Stomach (tissue), 9 donors: ENCODE results near the gene P3R3URF. TPM values are rescaled to one million over a fixed set of nuclear protein-coding genes. Genes with fewer than 3 reads are reported as not detected.
A peak's percentile ranks its signal among the peaks of the same experiment; 100 is the strongest.

ENCODE experiments used
- DNase-seq, 2 donors: peaks; one replicate each; pipeline versions ENCODE4 v3.0.0 to v3.0.0-alpha.2; 2013 to 2019
- H3K27ac ChIP-seq, 5 donors: fragments of 200-600 bp in 4 of 5; sonication (generic) in 4 of 5; one replicate each; pipeline ENCODE4 v1.5.1; 2013 to 2019; ENCODE audit warnings: mild to moderate bottlenecking in 1 of 5, moderate library complexity in 1 of 5
- H3K27me3 ChIP-seq, 3 donors: fragments of 200-600 bp; sonication (generic); one replicate each; pipeline ENCODE4 v1.5.1; 2017 to 2019; ENCODE audit warnings: mixed run types in 1 of 3
- H3K36me3 ChIP-seq, 4 donors: fragments of 200-600 bp; sonication (generic); 1 replicate in 3 of 4; 2 replicates in 1 of 4; pipeline ENCODE4 v1.5.1; 2016 to 2019
- H3K4me1 ChIP-seq, 4 donors: fragments of 200-600 bp; sonication (generic); one replicate each; pipeline ENCODE4 v1.5.1; 2016 to 2019
- H3K4me3 ChIP-seq, 4 donors: fragments of 200-600 bp; sonication (generic) in 3 of 4; one replicate each; pipeline ENCODE4 v1.5.1; 2016 to 2019; ENCODE audit warnings: mild to moderate bottlenecking in 1 of 4
- H3K9me3 ChIP-seq, 4 donors: fragments of 200-600 bp; sonication (generic); one replicate each; pipeline ENCODE4 v1.5.1; 2016 to 2019
- EP300 ChIP-seq: sonication (generic); formaldehyde crosslinking; IDR thresholded peaks from one replicate; pipeline ENCODE4 v1.6.1; 2017; ENCODE audit warnings: antibody characterized with exemption
- POLR2A ChIP-seq, 4 donors: fragments of 450-650 bp; IDR thresholded peaks; one replicate each; pipeline ENCODE4 v1.6.1; 2016; ENCODE audit warnings: antibody characterized with exemption in 4 of 4, control low read depth in 2 of 4, mild to moderate bottlenecking in 1 of 4, moderate library complexity in 1 of 4
- POLR2AphosphoS5 ChIP-seq, 3 donors: sonication (generic); formaldehyde crosslinking; IDR thresholded peaks; one replicate each; pipeline ENCODE4 v1.6.1; 2016; ENCODE audit warnings: antibody characterized with exemption in 3 of 3
- WGBS, 5 donors: extraction: QIAGEN DNeasy Blood & Tissue Kit in 3 of 5; methylation state at CpG; one replicate each; pipeline versions ENCODE4 v1.1.5 to v1.1.7; 2013 to 2018; 5-methylcytosine and 5-hydroxymethylcytosine counted together
- intact Hi-C: fragments of 100-400 bp; cut with DNase I; formaldehyde crosslinking; loops from one replicate; pipeline ENCODE4 v1.15.1; 2023; ENCODE audit warnings: low total_unique reads
- polyA plus RNA-seq, 3 donors: library from polyadenylated mRNA; stranded (reverse); fragments of 200-250 nt; gene quantifications; one replicate each; pipeline ENCODE4 v1.2.3, GENCODE V29; 2013
- total RNA-seq, 5 donors: library from RNA; depleted of rRNA; stranded (reverse); fragments of >200 nt; gene quantifications; one replicate each; pipeline versions ENCODE4 v1.1.0 to v1.2.3, GENCODE V29; 2014 to 2016
- TF ChIP-seq, protein P1 (sequence below), 7 experiments: fragments of 450-650 bp in 4 of 7; fragments of 200-600 bp in 3 of 7; sonication (generic) in 3 of 7; IDR thresholded peaks; one replicate each; pipeline ENCODE4 v1.5.1; 2016 to 2019; ENCODE audit warnings: antibody characterized with exemption in 7 of 7, control low read depth in 2 of 7, mild to moderate bottlenecking in 1 of 7
- donor health status: healthy with polysubstance abuse.
- donor health status: Bipolar disorder and iron deficiency.
- donor health status: healthy.

The P3R3URF gene
- total and polyA plus RNA-seq, 8 donors: not detected

DNA sequence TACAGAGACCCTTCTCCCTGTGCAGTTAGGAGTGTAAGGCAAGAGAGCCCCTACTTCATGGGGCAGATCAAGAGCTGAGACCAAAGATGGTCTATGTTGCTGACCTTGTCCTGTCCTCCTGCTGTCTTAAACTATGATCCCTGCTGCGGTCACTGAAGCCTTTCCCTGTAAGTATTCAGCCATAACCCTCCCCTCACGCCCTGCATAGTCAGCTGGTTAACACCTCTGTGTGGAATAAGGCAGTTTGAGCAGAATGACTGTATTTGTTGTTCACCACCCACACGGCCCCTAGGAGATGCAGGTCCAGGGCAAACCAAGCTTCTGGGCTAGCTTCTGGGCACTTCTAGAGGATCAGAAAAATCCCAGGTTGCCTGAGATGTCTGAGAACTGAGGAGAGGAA is 1.0 kb downstream of the P3R3URF start:
- TF ChIP-seq EP300 (no peak), POLR2A (IDR thresholded peaks at IDR 0.05) (no peak), POLR2AphosphoS5 (IDR thresholded peaks at IDR 0.05) (no peak)
- TF ChIP-seq, protein P1, sequence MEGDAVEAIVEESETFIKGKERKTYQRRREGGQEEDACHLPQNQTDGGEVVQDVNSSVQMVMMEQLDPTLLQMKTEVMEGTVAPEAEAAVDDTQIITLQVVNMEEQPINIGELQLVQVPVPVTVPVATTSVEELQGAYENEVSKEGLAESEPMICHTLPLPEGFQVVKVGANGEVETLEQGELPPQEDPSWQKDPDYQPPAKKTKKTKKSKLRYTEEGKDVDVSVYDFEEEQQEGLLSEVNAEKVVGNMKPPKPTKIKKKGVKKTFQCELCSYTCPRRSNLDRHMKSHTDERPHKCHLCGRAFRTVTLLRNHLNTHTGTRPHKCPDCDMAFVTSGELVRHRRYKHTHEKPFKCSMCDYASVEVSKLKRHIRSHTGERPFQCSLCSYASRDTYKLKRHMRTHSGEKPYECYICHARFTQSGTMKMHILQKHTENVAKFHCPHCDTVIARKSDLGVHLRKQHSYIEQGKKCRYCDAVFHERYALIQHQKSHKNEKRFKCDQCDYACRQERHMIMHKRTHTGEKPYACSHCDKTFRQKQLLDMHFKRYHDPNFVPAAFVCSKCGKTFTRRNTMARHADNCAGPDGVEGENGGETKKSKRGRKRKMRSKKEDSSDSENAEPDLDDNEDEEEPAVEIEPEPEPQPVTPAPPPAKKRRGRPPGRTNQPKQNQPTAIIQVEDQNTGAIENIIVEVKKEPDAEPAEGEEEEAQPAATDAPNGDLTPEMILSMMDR (IDR thresholded peaks at IDR 0.05): no peak
- Histone ChIP-seq H3K36me3 (no peaks in the 10 kb centered on the region), H3K27ac (peak overlapping the region in 4 of 5 donors; percentile 74 to 83 (median 78)), H3K4me3 (no peak overlapping the region), H3K4me1 (peaks cover 31 to 60% (median 46%) of the 10 kb centered on the region in 4 donors), H3K9me3 (no peaks in the 10 kb centered on the region), H3K27me3 (no peaks in the 10 kb centered on the region)
- WGBS, 5 donors: 62 to 78% (median 70%) methylated on average over 3 of the region's 3 CpGs
- intact Hi-C loops: loop anchor here (5.0 kb wide), 1 partner anchor 138 kb away; no protein-coding TSS in a partner anchor
- no peak for DNase-seq

DNA sequence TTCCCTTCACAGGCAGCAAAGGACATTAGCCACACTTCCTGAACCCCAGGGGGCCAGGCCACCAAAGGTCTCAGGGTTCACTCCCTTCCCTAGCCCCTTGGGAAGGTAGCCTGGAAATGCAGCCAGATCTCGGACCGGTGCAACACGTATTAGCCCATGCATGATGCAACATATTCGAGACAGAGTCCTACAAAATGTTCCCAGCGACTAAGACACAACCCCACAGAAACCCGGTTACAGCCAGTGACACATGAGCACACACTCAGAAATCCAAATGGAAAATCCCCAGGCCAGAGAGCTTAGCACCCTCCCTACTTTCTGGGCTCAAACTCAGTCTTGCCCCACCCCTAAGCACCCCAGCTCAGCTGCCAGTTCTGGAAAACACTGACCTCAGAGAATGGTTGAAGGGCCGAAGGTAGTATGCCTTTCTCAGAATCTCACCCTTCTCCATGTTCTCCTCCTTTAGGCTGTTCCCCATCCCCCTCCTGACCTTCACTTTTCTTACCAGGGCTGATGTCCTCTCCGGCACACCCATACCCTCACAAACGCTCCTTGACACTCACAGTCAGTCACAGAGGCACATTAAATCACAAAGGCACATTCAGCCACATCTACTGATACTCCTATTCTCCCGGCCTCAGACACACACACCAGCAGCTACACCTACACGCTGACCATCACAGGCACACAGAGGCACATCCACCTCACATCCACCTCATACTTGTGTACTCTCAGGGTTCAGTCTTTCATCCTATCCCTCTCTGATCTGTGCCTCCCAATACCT is 1.6 kb downstream of the P3R3URF start, which contains the start of gene TSPAN1:
Gene TSPAN1 (plus strand): TSS at position 640 of the 784 bp plus-strand sequence. CDS start 6,021 bp downstream, outside the sequence.
- Histone ChIP-seq H3K36me3 (no peaks in the 10 kb centered on the region), H3K4me1 (peaks cover 31 to 54% (median 43%) of the 10 kb centered on the region in 4 donors), H3K4me3 (no peak within 1 kb of the TSS), H3K27me3 (no peaks in the 10 kb centered on the region), H3K9me3 (no peaks in the 10 kb centered on the region), H3K27ac (peak within 1 kb of the TSS; percentile 22 to 83 (median 74))
- TF ChIP-seq POLR2AphosphoS5 (IDR thresholded peaks at IDR 0.05) (peak; percentile 21 to 34 (median 27)), EP300 (no peak)
- DNase-seq: peak; percentile 48 to 61
- intact Hi-C loops: loop anchor here (5.0 kb wide), 1 partner anchor 137 kb away; no protein-coding TSS in a partner anchor
- WGBS, 5 donors: 29 to 52% (median 32%) methylated on average over 7 to 11 of the region's 11 CpGs

DNA sequence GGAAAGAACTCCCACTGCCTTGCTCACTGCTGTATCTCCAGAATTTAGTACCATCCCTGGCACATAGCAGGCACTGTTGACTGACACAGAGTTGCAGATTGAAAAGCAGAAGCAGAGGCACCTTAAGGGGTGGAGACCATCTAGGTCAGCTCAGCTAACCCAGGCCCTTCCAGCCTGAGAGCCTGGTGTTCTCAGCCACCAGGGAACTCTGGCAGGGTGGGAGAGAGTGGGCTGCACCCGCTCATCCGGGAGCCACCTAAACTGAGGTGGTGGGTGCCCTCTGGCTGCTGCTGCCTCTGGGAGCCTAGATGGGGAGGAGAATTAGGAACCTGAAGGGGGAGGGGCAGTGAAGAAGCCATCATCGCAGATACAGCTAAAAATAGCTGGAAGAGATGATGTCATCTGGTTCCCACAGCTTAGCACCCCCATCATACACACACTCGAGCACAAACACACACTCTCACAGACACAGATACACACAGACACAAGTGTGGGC is 2.9 kb downstream of the P3R3URF start:
- peaks cover 0 to 5% (median 0%) of the 10 kb centered on the region in 3 donors for H3K27me3 ChIP-seq
- peaks cover 31 to 49% (median 39%) of the 10 kb centered on the region in 4 donors for H3K4me1 ChIP-seq
- H3K9me3 ChIP-seq: no peaks in the 10 kb centered on the region
- H3K4me3 ChIP-seq: no peak overlapping the region
- DNase-seq: peak in 1 of 2 donors; percentile 77
- WGBS, 5 donors: 26 to 59% (median 51%) methylated on average over 3 to 4 of the region's 4 CpGs
- intact Hi-C loops: no loop called here
- H3K36me3 ChIP-seq: no peaks in the 10 kb centered on the region
- TF ChIP-seq, protein P1 (IDR thresholded peaks at IDR 0.05): no peak
- TF ChIP-seq POLR2AphosphoS5 (IDR thresholded peaks at IDR 0.05) (no peak), POLR2A (IDR thresholded peaks at IDR 0.05) (no peak), EP300 (no peak)
- H3K27ac ChIP-seq: peak overlapping the region in 2 of 5 donors; percentile 82 to 83

GRCh38 chr1:46172321-46172720 is 4.0 kb downstream of the P3R3URF start:
- Histone ChIP-seq H3K4me3 (no peak overlapping the region), H3K9me3 (no peaks in the 10 kb centered on the region), H3K27me3 (peaks cover 0 to 10% (median 0%) of the 10 kb centered on the region in 3 donors), H3K27ac (peak overlapping the region; percentile 16 to 83 (median 71)), H3K4me1 (peaks cover 34 to 55% (median 43%) of the 10 kb centered on the region in 4 donors), H3K36me3 (no peaks in the 10 kb centered on the region)
- intact Hi-C loops: no loop called here
- TF ChIP-seq EP300 (no peak), POLR2AphosphoS5 (IDR thresholded peaks at IDR 0.05) (no peak), POLR2A (IDR thresholded peaks at IDR 0.05) (no peak)
- TF ChIP-seq, protein P1 (IDR thresholded peaks at IDR 0.05): no peak
- DNase-seq: no peak
- WGBS, 5 donors: 52 to 73% (median 66%) methylated on average over 4 of the region's 4 CpGs
